ENCODE measurements around the gene MLF2.

Gene MLF2

DNA sequence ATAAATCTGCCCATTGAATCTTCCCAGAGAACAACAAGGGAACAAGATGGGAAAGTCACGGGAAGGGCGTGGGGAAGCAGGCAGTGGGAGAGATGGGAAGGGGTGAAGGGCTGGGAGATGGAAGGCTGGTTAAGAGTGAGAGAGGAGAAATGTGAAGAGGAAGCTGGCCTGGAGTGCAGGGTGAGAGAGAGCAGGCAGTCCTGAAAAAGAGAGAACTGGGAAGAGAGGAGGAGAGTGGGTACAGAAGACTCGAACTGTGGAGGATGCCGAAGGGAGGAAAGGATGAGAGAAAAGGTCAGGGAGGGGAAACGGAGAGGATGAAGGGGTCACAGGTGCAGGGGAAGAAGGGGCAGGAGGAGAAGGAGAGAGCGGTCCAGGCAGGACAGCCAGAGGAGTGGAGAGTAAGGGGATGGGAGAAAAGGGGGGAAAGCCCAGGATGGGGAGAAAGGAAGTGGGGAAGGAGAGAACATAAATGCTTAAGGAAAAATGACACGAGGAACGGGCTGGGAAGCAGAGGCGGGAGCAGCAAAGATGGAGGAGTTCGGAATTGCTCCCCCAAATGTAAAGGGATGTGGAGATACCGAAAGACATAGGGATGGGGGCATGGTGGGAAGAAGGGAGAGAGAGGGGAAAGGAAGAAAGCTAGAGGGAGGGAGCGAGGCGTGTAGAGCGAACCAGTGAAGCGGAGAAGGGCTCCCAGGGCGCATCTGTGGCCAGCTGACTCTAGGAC is 53.5 kb downstream of the MLF2 start:
- Histone ChIP-seq H3K9me3 (ENCODE audit: low read length) (no peaks in the 10 kb centered on the region), H3K27me3 (ENCODE audit: insufficient read depth, low read length) (peaks cover 7% of the 10 kb centered on the region), H3K4me3 (ENCODE audit: low read length) (peak overlapping the region; percentile 70)

DNA sequence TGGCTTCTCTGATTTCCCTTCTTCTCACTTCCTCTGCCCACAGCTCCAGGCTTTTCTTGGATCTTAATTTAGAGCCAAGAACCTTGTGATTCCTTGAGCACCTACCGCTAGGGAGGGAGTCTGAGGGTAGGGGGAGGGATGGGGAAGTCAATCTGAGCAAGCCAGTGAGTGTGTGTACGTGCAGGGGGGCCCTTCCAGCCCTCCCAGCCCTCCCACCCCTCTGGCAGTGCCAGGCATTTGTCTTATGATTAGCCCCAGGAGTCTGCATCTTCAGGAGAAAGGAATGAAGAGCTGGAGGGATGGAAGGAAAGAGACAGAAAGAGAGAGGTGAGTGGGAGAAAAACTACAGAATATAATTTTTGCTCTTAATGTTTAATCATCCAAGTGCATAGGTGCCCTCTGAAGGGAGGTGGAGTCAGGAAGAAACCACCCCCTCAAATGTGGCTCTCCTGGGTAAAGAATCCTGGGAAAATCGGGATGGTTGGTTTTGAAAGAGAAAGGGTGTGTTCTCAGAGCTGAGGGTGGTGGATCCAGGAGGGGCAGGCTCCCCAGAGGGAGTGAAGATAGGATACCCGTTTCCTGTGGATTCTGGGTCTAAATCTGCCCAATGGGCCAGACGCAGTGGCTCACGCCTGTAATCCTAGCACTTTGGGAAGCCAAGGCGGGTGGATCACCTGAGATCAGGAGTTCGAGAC is 54.4 kb downstream of the MLF2 start:
- Histone ChIP-seq H3K36me3 (ENCODE audit: insufficient read depth, low read length) (peaks cover 2% of the 10 kb centered on the region), H3K27me3 (ENCODE audit: insufficient read depth, low read length) (peaks cover 7% of the 10 kb centered on the region), H3K4me1 (ENCODE audit: insufficient read depth, low read length) (peaks cover 7% of the 10 kb centered on the region), H3K4me3 (ENCODE audit: low read length) (no peak overlapping the region), H3K9me3 (ENCODE audit: low read length) (no peaks in the 10 kb centered on the region), H2AFZ (ENCODE audit: low read depth, low read length) (no peak overlapping the region)

More for the DNA sequence above, 53.5 kb downstream of the MLF2 start:
- Histone ChIP-seq H2AFZ (ENCODE audit: low read depth, low read length) (peak overlapping the region; percentile 71), H3K4me1 (ENCODE audit: insufficient read depth, low read length) (peaks cover 11% of the 10 kb centered on the region), H3K36me3 (ENCODE audit: insufficient read depth, low read length) (peaks cover under 1% of the 10 kb centered on the region)
